ENCODE results near the gene COL24A1. TPM values are rescaled to one million over a fixed set of nuclear protein-coding genes. Genes with fewer than 3 reads are reported as not detected.

The COL24A1 gene
- total and polyA plus RNA-seq, 2 of the 13 experiments (the other 11 are each of a cell fraction or from before 2014, with no cell fraction given) = 0.04 to 0.13 TPM

DNA sequence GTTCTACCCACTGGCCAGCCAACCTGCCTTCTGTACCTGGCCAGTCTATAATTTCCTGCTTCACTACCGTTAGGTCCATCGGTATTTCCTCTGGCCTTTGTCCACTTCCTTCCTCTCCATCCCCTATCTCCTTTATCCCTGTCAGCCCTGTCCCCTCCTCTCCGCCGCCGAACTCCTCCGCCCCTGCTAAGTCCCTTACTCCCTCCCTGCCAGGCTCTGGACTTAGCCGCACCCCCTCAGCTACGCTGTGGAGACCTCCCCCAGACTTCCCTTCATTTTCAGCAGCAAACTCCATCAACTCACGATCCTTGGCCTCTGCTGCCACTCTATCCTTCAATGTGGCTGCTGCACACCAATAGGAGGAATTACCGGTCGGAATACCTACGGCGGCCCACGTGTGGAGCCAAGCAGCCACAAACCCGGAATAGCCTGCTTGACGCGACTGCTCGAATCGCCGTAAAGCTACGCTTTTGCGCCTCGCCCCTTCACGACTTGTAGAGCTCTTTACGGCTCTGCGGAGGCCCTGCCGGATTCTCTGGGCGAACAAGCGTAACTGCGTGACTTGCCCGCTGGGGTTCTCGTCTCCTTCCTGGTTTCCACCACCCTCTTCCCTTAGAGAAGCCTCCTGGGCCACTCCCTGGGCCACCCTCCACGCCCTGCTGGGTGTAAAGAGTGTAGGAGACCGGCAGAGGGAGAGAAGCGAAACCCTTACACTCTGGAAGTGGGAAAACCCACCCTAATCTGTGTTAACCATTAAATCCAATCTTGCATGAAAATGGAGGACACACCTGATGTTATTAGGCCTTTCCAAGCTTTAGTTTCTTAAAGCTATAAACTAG, 448.4 kb downstream of the COL24A1 start, which contains the start of gene ZNHIT6 (continued):
- TF ChIP-seq HNRNPK (IDR thresholded peaks at IDR 0.05; ENCODE audit: low read depth, low read length, poor library complexity, severe bottlenecking) = no peak
- TF ChIP-seq ZBTB20 (CRISPR knock-in tag; IDR thresholded peaks at IDR 0.05; ENCODE audit: borderline replicate concordance, low read depth) = peak; percentile 40; the same call in 1 of the 2 replicates
- 0 out of 2 replicates have a peak, but pooled peaks have one; percentile 39 for TF ChIP-seq HCFC1 (IDR thresholded peaks at IDR 0.05; ENCODE audit: low read depth, low read length)
- TF ChIP-seq NFYB (CRISPR knock-in tag; IDR thresholded peaks at IDR 0.05) = peak; percentile 60
- TF ChIP-seq CREB3 (CRISPR knock-in tag; IDR thresholded peaks at IDR 0.05) = peak; percentile 69; the same call in 1 of the 2 replicates
- TF ChIP-seq ZFP82 (CRISPR knock-in tag; IDR thresholded peaks at IDR 0.05; ENCODE audit: borderline replicate concordance) = peak; percentile 89; the same call in 1 of the 2 replicates
- no peak for TF ChIP-seq ZNF615 (CRISPR knock-in tag; IDR thresholded peaks at IDR 0.05; ENCODE audit: borderline replicate concordance)
- TF ChIP-seq GABPA (IDR thresholded peaks at IDR 0.05; ENCODE audit: low read depth, low read length) = no peak; the same call in none of the 2 replicates
- TF ChIP-seq GABPA (CRISPR knock-in tag; IDR thresholded peaks at IDR 0.05; ENCODE audit: low read depth) = peak; percentile 81
- TF ChIP-seq KAT8 (CRISPR knock-in tag; IDR thresholded peaks at IDR 0.05) = peak; percentile 98
- TF ChIP-seq, protein P1, sequence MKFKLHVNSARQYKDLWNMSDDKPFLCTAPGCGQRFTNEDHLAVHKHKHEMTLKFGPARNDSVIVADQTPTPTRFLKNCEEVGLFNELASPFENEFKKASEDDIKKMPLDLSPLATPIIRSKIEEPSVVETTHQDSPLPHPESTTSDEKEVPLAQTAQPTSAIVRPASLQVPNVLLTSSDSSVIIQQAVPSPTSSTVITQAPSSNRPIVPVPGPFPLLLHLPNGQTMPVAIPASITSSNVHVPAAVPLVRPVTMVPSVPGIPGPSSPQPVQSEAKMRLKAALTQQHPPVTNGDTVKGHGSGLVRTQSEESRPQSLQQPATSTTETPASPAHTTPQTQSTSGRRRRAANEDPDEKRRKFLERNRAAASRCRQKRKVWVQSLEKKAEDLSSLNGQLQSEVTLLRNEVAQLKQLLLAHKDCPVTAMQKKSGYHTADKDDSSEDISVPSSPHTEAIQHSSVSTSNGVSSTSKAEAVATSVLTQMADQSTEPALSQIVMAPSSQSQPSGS (CRISPR knock-in tag; IDR thresholded peaks at IDR 0.05) = 0 out of 2 replicates have a peak, but pooled peaks have one; percentile 71
- peak; percentile 9; the same call in 1 of the 2 replicates for TF ChIP-seq USF2 (IDR thresholded peaks at IDR 0.05; ENCODE audit: low read depth, low read length)
- TF ChIP-seq USF2 (CRISPR knock-in tag; IDR thresholded peaks at IDR 0.05; ENCODE audit: borderline replicate concordance) = no peak; the same call in 1 of the 2 replicates
- peak; percentile 89 for TF ChIP-seq PHF8 (CRISPR knock-in tag; IDR thresholded peaks at IDR 0.05)
- TF ChIP-seq MXD3 (CRISPR knock-in tag; IDR thresholded peaks at IDR 0.05) = peak; percentile 84; the same call in 1 of the 2 replicates
- TF ChIP-seq, protein P2, sequence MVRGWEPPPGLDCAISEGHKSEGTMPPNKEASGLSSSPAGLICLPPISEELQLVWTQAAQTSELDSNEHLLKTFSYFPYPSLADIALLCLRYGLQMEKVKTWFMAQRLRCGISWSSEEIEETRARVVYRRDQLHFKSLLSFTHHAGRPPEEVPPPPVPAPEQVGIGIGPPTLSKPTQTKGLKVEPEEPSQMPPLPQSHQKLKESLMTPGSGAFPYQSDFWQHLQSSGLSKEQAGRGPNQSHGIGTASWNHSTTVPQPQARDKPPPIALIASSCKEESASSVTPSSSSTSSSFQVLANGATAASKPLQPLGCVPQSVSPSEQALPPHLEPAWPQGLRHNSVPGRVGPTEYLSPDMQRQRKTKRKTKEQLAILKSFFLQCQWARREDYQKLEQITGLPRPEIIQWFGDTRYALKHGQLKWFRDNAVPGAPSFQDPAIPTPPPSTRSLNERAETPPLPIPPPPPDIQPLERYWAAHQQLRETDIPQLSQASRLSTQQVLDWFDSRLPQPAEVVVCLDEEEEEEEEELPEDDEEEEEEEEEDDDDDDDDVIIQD (CRISPR knock-in tag; IDR thresholded peaks at IDR 0.05; ENCODE audit: low read depth) = peak; percentile 64; the same call in 1 of the 2 replicates
- peak; percentile 55 for TF ChIP-seq RBFOX2 (IDR thresholded peaks at IDR 0.05; ENCODE audit: low read depth, low read length)
- peak; percentile 84 for TF ChIP-seq ZBTB38 (CRISPR knock-in tag; IDR thresholded peaks at IDR 0.05)
- no peak for TF ChIP-seq NONO (IDR thresholded peaks at IDR 0.05)
- peak; percentile 85 for TF ChIP-seq NONO (CRISPR knock-in tag; conservative IDR thresholded peaks at IDR 0.05)
- TF ChIP-seq SUZ12 (IDR thresholded peaks at IDR 0.05; ENCODE audit: low read depth, low read length) = no peak
- TF ChIP-seq RNF2 (conservative IDR thresholded peaks at IDR 0.05; ENCODE audit: low read depth) = 0 out of 2 replicates have a peak, but pooled peaks have one; percentile 56
- TF ChIP-seq MXI1 (IDR thresholded peaks at IDR 0.05; ENCODE audit: borderline replicate concordance, low read depth, low read length) = peak; percentile 95
- TF ChIP-seq ZNF672 (CRISPR knock-in tag; IDR thresholded peaks at IDR 0.05) = no peak
